ENCODE results near the gene OR1A2. TPM values are rescaled to one million over a fixed set of nuclear protein-coding genes. Genes with fewer than 3 reads are reported as not detected.
"Not testable (repeated sequence)": the region's sequence is repeated elsewhere in the genome, so short reads cannot be mapped to it uniquely, and the experiment has no call there.

OR1A2 gene, protein sequence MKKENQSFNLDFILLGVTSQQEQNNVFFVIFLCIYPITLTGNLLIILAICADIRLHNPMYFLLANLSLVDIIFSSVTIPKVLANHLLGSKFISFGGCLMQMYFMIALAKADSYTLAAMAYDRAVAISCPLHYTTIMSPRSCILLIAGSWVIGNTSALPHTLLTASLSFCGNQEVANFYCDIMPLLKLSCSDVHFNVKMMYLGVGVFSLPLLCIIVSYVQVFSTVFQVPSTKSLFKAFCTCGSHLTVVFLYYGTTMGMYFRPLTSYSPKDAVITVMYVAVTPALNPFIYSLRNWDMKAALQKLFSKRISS
- not detected for polyA plus RNA-seq (2013, experiment 1 of 2; ENCODE audit: insufficient read length)
- polyA plus RNA-seq (2013, experiment 2 of 2; ENCODE audit: insufficient read length) = not detected

DNA sequence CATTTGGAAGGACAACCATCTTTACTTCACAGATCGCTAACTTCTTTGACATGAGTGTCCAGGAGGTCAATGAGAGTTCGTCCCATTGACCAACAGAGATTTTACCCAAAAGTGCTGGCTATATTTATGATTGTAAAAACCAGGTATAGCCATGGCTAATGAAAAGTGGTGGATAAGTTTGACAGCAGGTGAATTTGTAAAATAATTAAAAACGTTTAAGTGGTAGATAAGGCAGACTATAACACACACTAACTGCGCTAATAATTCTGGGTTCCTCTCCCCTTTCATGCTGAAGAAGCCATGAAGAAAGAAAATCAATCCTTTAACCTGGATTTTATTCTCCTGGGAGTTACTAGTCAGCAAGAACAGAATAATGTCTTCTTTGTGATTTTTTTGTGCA, at the start of gene OR1A2:
TSS of gene OR1A2 (plus strand) at position 301 of the 400 bp plus-strand sequence. CDS start at position 301, 0 bp downstream.
- no peak for DNase-seq

DNA sequence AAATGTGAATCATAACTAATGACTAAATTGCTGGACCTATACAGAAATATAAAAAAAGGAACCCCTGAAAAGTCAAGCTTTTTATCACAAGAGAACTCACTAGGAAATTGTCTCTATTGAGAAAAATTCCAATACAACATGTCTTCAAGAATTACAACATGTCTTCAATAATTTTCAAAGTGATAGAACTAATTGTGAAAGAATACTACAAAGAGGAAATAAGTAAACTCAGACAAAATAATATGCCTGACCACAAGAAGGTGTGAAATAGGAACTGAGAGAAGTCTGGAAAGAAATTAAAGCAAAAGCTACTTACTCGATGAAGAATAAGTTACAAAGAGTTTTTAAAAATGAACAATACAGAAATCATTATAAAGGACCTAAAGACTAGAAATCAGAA, 40.1 kb upstream of the OR1A2 start:
- DNase-seq = no peak

DNA sequence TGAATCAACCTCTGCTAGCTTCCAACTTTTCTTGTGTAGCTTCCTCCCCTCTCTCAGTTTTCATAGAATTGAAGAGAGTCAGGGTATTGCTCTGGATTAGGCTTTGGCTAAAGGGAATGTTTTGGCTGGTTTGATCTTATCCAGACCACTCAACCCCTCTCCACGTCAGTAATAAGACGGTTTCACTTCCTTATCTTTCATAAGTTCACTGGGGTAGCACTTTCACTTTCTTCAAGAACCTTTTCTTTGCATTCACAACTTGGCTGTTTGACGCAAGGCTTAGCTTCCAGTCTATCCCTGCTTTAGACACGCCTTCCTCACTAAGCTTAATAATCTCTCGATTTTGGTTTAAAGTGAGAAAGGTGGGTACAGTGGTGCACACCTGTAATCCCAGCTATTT, 29.7 kb upstream of the OR1A2 start:
- no peak for DNase-seq

DNA sequence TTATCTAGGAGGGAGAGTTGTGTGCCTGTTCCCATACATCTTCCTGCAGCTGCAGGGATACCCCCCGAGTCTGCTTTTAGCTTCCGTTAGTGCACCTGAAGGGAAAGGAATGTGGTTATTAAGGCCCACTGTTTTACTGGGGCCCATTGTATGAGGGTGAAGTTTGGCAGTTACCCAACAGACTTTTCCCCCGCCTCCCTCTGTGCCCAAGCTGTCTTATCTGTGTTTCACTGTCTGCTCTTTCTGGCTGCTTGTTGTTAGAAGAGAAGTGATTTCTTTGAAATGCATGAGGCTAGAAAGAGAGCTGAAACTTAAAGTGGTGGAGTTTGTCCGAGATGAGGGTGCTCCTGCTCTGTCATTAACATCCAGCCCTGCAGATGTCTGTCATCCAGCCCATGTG, 7.4 kb upstream of the OR1A2 start:
- DNase-seq = no peak

DNA sequence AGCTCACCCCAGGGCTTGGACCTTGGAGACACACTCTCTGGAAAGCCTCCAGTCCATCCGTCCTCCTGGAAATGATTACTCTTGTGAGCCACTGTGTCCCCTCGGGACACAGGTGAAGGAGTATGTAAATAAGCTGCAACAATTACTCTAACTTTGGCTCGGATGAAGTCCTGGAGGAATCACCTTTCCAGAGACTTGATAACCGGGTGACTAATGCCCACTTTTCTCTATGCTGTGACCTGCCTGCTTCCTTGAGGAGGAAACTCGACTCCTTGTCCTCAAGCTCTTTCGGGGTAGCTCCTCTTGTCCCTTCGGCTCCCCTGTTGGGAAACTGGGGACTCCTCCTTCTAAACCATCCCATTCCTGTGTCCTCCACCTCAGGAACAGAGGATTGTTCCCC, 10.0 kb downstream of the OR1A2 start, which contains the start of gene OR1A1:
TSS of gene OR1A1 (plus strand) at position 301 of the 400 bp plus-strand sequence. CDS start 7,954 bp downstream, outside the sequence.
- DNase-seq = no peak

DNA sequence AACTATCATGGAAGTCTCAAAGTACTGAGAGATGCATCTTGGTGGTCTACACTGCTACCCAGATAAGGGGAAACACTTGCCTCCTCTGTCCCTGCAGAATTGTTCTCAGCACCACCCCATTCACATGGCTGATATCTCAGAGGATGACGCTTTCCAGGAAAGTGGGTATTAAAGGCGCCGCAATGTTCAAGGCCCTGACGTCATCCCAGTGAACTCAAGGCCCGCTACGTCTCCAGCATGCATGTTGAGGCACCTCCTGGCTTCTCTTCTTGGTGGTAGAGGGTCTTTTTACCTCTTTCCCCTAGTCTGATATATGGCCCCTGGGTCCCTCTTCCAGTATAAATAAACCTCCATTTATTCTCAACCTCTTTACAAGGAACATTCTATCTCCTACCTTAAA, 11.2 kb downstream of the OR1A2 start:
- no peak for DNase-seq

DNA sequence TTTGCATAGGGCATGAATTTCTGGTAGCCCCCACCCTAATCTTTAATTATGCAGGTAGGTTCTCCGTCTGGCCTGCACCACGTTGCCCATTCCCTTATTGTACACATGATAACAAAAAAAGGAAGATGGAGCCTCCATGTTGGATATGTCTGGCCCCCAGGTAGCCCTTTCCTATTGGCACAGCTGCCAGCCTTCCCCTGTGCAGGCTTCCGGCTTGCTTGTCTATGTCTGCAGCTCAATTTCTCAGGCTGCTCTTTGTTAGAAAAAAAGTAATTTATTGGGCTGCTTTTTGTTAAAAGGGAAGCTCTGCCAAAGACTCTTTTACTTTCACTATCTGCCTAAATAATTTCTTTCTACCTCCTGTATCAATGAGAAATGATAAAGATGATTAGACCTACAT, 15.7 kb downstream of the OR1A2 start:
- DNase-seq = no peak

DNA sequence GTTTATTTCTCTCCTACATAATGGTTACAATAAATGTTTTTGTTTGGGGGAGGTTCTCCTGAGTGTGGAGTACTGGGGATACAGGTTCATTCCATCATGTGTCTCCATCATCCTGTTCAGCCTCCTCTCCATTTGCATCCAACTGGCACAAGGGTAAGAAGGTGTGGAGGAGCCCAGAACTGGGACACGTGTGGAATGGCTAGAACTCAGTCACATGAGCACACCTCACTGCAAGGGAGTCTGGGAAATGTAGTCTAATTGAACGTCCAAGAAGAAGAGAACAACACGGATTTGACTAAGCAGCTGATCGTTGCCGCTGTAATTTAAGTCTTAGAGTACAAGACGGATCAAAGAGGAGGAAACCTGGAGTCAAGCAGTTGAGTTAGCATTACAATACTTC, 16.3 kb downstream of the OR1A2 start:
- no peak for DNase-seq

DNA sequence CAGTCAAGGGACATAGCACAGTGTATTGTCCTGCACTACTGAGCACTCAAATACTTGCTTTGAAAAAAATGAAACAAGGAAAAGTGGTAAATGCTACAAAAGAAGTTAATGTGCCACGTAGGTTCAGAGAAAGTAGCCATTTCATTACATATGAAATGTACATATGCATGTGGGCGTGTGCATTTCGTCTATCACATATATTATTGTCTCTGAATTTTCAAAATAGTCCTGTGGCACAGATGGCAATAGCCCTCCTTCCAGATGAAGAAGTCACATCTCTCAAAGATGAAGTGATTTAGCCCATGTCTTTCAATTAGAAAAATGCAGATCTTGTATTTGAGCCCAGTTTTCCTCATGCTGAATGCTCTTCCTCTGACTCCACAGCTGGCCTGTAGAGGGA, 22.7 kb downstream of the OR1A2 start:
- not testable (repeated sequence) for DNase-seq

DNA sequence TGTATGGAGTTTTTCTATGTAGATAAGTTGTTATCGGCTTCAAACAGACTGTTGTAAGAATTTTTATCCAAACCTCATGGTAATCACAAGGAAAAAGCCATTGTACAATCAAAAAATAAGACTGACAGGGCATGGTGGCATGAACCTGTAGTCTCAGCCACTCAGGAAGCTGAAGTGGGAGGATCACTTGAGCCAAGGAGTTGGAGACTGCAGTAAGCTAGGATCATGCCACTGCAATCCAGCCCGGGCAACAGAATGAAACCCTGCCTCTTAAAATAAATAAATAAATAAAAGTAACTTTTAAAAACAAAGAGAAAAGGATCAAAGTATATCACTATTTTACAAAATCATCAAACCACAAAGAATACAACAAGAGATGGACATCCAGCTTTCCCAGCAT, 24.5 kb downstream of the OR1A2 start:
- no peak for DNase-seq

DNA sequence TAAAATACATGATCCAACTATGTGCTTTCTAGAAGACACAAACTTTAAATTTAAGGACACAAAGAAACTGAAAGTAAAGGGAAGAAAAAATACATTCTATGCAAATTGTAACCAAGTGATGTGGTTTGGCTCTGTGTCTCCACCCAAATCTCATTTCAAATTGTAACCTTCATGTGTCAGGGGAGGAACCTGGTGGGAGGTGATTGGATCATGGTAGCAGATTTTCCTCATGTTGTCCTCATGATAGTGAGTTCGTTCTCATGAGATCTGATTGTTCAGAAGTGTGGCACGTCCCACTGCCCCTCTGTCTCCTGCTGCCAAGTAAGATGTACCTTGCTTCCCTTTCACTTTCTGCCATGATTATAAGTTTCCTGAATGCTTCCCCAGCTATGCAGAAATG, 25.2 kb downstream of the OR1A2 start:
- no peak for DNase-seq

DNA sequence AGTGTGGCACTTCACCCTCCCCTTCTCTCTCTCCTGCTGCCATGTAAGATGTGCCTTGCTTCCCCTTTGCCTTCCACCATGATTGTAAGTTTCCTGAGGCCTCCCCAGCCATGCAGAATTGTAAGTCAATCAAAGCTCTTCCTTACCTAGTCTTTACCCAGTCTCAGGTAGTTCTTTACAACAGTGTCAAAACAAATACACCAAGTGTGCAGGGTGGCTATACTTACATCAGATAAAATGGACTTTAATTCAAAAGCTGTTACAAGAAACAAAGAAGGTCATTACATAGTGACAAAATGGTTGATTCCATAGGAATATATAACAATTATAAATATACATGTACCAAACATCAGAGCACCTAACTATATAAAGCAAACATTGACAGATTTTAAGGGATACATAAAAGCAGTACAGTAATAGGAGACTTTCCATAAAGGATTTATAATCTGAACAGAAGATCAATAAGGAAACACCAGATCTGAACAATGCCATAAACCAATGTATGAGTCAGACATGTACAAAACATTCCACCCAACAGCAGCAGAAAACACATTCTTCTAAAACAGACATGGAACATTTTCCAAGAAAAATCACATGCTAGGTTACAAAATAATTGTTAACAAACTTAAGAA, 27.5 kb downstream of the OR1A2 start:
- not testable (repeated sequence) for DNase-seq

DNA sequence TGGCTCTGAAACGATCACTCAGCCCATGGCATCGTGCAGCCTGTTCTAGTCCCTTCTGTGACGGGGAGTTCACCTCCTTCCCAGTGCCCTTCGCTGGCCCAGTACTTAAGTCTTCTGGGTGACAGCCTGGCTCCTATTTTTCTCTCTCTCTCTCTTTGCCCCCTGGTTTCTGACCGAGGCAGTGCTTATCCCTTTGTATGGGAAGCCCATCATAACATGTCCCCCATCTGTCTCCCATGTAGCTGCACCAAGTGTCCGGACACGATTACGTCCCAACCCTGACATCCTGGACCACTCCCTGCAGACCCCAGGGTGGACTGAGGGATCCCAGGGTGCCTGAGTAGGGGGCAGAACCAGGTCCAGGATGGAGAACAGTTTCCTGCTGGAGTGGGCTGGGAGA, 35.0 kb downstream of the OR1A2 start:
- DNase-seq = not testable (repeated sequence)

DNA sequence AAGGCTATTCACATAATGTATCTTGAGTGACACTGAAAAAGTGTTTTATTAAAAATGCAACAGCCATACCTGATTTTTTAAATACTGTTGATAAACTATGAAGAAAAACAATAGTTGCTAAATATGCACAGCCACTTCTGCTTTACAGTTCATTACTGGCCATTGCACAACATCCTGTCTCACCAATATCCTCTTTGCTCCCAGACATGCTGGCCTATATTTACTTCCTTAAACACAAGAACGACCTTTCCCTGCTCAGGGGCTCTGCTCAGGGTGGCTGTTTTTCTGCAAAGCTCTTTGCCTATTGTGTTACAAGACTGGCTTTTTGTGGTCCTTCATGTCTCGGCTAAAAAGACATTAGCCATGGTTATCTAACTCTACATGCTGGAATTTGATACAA, 41.4 kb downstream of the OR1A2 start:
- not testable (repeated sequence) for DNase-seq

DNA sequence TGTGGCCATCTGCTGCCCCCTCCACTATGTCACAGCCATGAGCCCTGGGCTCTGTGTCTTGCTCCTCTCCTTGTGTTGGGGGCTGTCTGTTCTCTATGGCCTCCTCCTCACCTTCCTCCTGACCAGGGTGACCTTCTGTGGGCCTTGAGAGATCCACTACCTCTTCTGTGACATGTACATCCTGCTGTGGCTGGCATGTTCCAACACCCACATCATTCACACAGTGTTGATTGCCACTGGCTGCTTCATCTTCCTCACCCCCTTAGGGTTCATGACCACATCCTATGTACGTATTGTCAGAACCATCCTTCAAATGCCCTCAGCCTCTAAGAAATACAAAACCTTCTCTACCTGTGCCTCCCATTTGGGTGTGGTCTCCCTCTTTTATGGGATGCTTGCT, 43.7 kb downstream of the OR1A2 start:
- not testable (repeated sequence) for DNase-seq

DNA sequence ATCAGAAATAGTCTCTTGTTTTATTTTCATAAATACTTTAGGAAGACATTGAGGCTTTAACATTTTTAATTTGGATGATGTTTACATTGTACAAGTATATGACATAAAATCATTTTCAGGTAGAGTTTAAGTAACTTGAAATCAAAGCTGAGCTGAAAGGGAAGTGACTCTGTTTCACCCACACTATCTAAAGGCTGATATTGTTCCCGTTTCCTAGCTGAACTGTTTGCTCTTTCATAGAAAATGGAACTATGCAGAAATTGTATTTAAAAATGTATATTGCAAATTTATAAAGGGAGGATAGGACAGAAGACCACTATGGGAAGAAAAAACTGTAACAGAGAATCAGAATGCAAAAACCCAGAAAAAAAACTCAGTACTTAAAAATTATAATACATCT, 47.5 kb downstream of the OR1A2 start:
- DNase-seq = not testable (repeated sequence)

Measured in fibroblast of skin of scalp (primary cell).